Heart left ventricle (tissue), 13 donors: ENCODE measurements around the gene NREP.

ENCODE experiments used
- POLR2A ChIP-seq, 2 donors: fragments of 450-650 bp; IDR thresholded peaks; one replicate each; pipeline ENCODE4 v1.6.1; 2017; ENCODE audit warnings: antibody characterized with exemption in 2 of 2, mild to moderate bottlenecking in 2 of 2, moderate library complexity in 2 of 2
- TF ChIP-seq, protein P1 (sequence below), 12 donors: fragments of 200-600 bp; sonication (generic) in 4 of 12; IDR thresholded peaks; one replicate each; pipeline versions ENCODE4 v1.5.0 to v1.8.0; 2018 to 2022; ENCODE audit warnings: antibody characterized with exemption in 12 of 12, mild to moderate bottlenecking in 5 of 12
- donor health status: ischemic (EF 13 %, LVEDD 7.1; RV severe dilation, severe dysfunction).
- donor health status: DM: no; HTN: yes; CAD: no.
- donor health status: DM: no; HTN: no; CAD: no.
- donor health status: ischemic (EF 25% LVEDD 6.9; RV normal size, moderate dysfunction).
- donor health status: ischemic (EF 25% LVEDD 5.7; RV mildly dilated, moderate dysfunction).
- donor health status: ischemic (EF 35%, LVEDD 5.7; RV mildly dilated, moderate dysfunction).
- donor health status: nonischemic (EF 11% LVEDD 7.7; RV severe dilation, severe dysfunction).
- donor health status: DM: yes; HTN: yes; CAD: no.
- donor health status: PGD.
- donor health status: ischemic (EF 29% LVEDD 5.4; RV normal size, mild dysfunction).
- donor health status: nonischemic (EF 23%, LVEDD 6.1; RV moderate dilation, normal function).

DNA sequence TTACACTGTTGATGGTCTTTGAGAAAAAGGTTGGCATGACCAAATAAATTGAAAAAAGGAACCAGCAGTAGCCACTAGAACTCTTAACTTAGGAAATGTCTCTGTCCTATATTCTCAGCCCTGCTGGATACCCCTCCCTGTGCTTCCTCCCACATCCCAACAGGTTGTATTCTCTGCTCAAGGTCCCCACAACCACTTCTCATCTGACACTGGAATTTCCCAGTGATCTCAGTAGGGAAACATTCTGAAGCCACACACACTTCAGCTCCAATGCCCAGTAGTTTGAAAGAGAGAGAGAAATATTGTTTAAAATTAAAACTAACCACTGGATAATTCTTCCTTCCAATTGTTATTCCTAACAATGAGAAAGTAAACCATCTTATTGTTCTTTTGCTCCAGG, 30.0 kb upstream of the NREP start:
- no peak for TF ChIP-seq POLR2A (IDR thresholded peaks at IDR 0.05)
- TF ChIP-seq, protein P1, sequence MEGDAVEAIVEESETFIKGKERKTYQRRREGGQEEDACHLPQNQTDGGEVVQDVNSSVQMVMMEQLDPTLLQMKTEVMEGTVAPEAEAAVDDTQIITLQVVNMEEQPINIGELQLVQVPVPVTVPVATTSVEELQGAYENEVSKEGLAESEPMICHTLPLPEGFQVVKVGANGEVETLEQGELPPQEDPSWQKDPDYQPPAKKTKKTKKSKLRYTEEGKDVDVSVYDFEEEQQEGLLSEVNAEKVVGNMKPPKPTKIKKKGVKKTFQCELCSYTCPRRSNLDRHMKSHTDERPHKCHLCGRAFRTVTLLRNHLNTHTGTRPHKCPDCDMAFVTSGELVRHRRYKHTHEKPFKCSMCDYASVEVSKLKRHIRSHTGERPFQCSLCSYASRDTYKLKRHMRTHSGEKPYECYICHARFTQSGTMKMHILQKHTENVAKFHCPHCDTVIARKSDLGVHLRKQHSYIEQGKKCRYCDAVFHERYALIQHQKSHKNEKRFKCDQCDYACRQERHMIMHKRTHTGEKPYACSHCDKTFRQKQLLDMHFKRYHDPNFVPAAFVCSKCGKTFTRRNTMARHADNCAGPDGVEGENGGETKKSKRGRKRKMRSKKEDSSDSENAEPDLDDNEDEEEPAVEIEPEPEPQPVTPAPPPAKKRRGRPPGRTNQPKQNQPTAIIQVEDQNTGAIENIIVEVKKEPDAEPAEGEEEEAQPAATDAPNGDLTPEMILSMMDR (IDR thresholded peaks at IDR 0.05), result no peak
